Measurements from ENCODE around the gene EXT2.

The EXT2 gene

GRCh38 chr11:44159848-44160721 lies 64.6 kb downstream of the EXT2 start:
- H3K27ac ChIP-seq: no peak overlapping the region
- DNase-seq (ENCODE audit: low read depth, low spot score): no peak

GRCh38 chr11:44162004-44162403 lies 66.5 kb downstream of the EXT2 start:
- DNase-seq (ENCODE audit: low read depth, low spot score): no peak
- no peak overlapping the region for H3K27ac ChIP-seq

GRCh38 chr11:44162662-44163061 lies 67.2 kb downstream of the EXT2 start:
- no peak for DNase-seq (ENCODE audit: low read depth, low spot score)
- H3K27ac ChIP-seq: no peak overlapping the region

GRCh38 chr11:44165432-44165831 lies 70.0 kb downstream of the EXT2 start:
- H3K27ac ChIP-seq: no peak overlapping the region
- no peak for DNase-seq (ENCODE audit: low read depth, low spot score)

GRCh38 chr11:44167046-44167445 lies 71.6 kb downstream of the EXT2 start:
- DNase-seq (ENCODE audit: low read depth, low spot score): no peak
- no peak overlapping the region for H3K27ac ChIP-seq

GRCh38 chr11:44171518-44171917 lies 76.0 kb downstream of the EXT2 start:
- H3K27ac ChIP-seq: no peak overlapping the region
- no peak for DNase-seq (ENCODE audit: low read depth, low spot score)

GRCh38 chr11:44172966-44173365 lies 77.5 kb downstream of the EXT2 start:
- DNase-seq (ENCODE audit: low read depth, low spot score): no peak
- no peak overlapping the region for H3K27ac ChIP-seq

- DNase-seq (ENCODE audit: low read depth, low spot score): no peak
Observed at GRCh38 chr11:44174842-44175241, 79.4 kb downstream of the EXT2 start.

GRCh38 chr11:44176546-44177213 lies 81.2 kb downstream of the EXT2 start:
- no peak overlapping the region for H3K27ac ChIP-seq
- no peak for DNase-seq (ENCODE audit: low read depth, low spot score)

More at GRCh38 chr11:44174842-44175241, 79.4 kb downstream of the EXT2 start:
- no peak overlapping the region for H3K27ac ChIP-seq

- H3K27ac ChIP-seq: no peak overlapping the region
- no peak for DNase-seq (ENCODE audit: low read depth, low spot score)
Observed at GRCh38 chr11:44177905-44178304, 82.4 kb downstream of the EXT2 start.

- no peak overlapping the region for H3K27ac ChIP-seq
- DNase-seq (ENCODE audit: low read depth, low spot score): no peak
Observed at GRCh38 chr11:44178381-44178780, 82.9 kb downstream of the EXT2 start.

GRCh38 chr11:44179173-44179572 lies 83.7 kb downstream of the EXT2 start:
- DNase-seq (ENCODE audit: low read depth, low spot score): no peak

GRCh38 chr11:44180107-44180506 lies 84.6 kb downstream of the EXT2 start:
- no peak for DNase-seq (ENCODE audit: low read depth, low spot score)

More at GRCh38 chr11:44179173-44179572, 83.7 kb downstream of the EXT2 start:
- no peak overlapping the region for H3K27ac ChIP-seq

GRCh38 chr11:44185522-44185921 lies 90.0 kb downstream of the EXT2 start:
- no peak for DNase-seq (ENCODE audit: low read depth, low spot score)
- H3K27ac ChIP-seq: no peak overlapping the region

More at GRCh38 chr11:44180107-44180506, 84.6 kb downstream of the EXT2 start:
- H3K27ac ChIP-seq: no peak overlapping the region

GRCh38 chr11:44186321-44186930 lies 90.9 kb downstream of the EXT2 start:
- no peak overlapping the region for H3K27ac ChIP-seq
- DNase-seq (ENCODE audit: low read depth, low spot score): no peak

- DNase-seq (ENCODE audit: low read depth, low spot score): no peak
- H3K27ac ChIP-seq: no peak overlapping the region
Observed at GRCh38 chr11:44188643-44189042, 93.2 kb downstream of the EXT2 start.

- DNase-seq (ENCODE audit: low read depth, low spot score): no peak
- no peak overlapping the region for H3K27ac ChIP-seq
Observed at GRCh38 chr11:44189986-44190882, 94.8 kb downstream of the EXT2 start.

GRCh38 chr11:44190883-44191230 lies 95.4 kb downstream of the EXT2 start:
- DNase-seq (ENCODE audit: low read depth, low spot score): no peak
- H3K27ac ChIP-seq: no peak overlapping the region

GRCh38 chr11:44191322-44192016 lies 96.0 kb downstream of the EXT2 start:
- H3K27ac ChIP-seq: no peak overlapping the region
- DNase-seq (ENCODE audit: low read depth, low spot score): no peak

GRCh38 chr11:44192017-44192385 lies 96.5 kb downstream of the EXT2 start:
- no peak for DNase-seq (ENCODE audit: low read depth, low spot score)
- no peak overlapping the region for H3K27ac ChIP-seq
